Gastrocnemius medialis (tissue), 4 donors: ENCODE results near the gene XDH. TPM values are rescaled to one million over a fixed set of nuclear protein-coding genes. Genes with fewer than 3 reads are reported as not detected.
A peak's percentile ranks its signal among the peaks of the same experiment; 100 is the strongest.

Source experiments
- ATAC-seq, 2 donors: fragments of 150-250 bp; one replicate each; pipeline ENCODE4 v1.9.1; 2016
- DNase-seq, 2 donors: peaks; one replicate each; pipeline ENCODE4 v3.0.0-alpha.2; 2019
- H3K27ac ChIP-seq, 4 donors: fragments of 200-600 bp; sonication (generic); 1 replicate in 1 of 4; 2 replicates in 3 of 4; pipeline ENCODE4 v1.5.1; 2016 to 2018; ENCODE audit warnings: mild to moderate bottlenecking in 2 of 4, moderate library complexity in 1 of 4
- H3K27me3 ChIP-seq, 3 donors: fragments of 200-600 bp; sonication (generic) in 2 of 3; 1 replicate in 1 of 3; 2 replicates in 2 of 3; pipeline versions ENCODE4 v1.5.1 to v1.6.0; 2016 to 2019; ENCODE audit warnings: mild to moderate bottlenecking in 1 of 3, moderate library complexity in 1 of 3
- H3K36me3 ChIP-seq, 2 donors: fragments of 200-600 bp; sonication (generic) in 1 of 2; one replicate each; pipeline ENCODE4 v1.5.1; 2017 to 2018
- H3K4me1 ChIP-seq, 2 donors: fragments of 200-600 bp; sonication (generic) in 1 of 2; one replicate each; pipeline ENCODE4 v1.5.1; 2016 to 2017; ENCODE audit warnings: mild to moderate bottlenecking in 2 of 2
- H3K4me3 ChIP-seq, 4 donors: fragments of 200-600 bp; sonication (generic) in 3 of 4; 1 replicate in 1 of 4; 2 replicates in 3 of 4; pipeline ENCODE4 v1.5.1; 2016 to 2019; ENCODE audit warnings: mild to moderate bottlenecking in 2 of 4
- H3K9me3 ChIP-seq, 3 donors: fragments of 200-600 bp; sonication (generic) in 2 of 3; 1 replicate in 1 of 3; 2 replicates in 2 of 3; pipeline ENCODE4 v1.5.1; 2016 to 2019
- CTCF ChIP-seq, 5 experiments: fragments of 450-650 bp in 3 of 5; fragments of 200-600 bp in 2 of 5; sonication (generic) in 2 of 5; IDR thresholded peaks in 4 of 5; conservative IDR thresholded peaks in 1 of 5; 1 replicate in 4 of 5; 2 replicates in 1 of 5; pipeline ENCODE4 v1.5.1; 2016 to 2019; ENCODE audit warnings: antibody characterized with exemption in 5 of 5, mild to moderate bottlenecking in 3 of 5, moderate library complexity in 3 of 5
- POLR2A ChIP-seq, 2 donors: fragments of 450-650 bp; IDR thresholded peaks; one replicate each; pipeline ENCODE4 v1.6.1; 2017; ENCODE audit warnings: antibody characterized with exemption in 2 of 2, mild to moderate bottlenecking in 2 of 2, moderate library complexity in 2 of 2
- in situ Hi-C, 4 donors: fragments of 200-750 bp; cut with MboI; loops; one replicate each; pipeline versions ENCODE4 v1.15.0 to v1.8.0; 2017; ENCODE audit warnings: low sequenced_read_pairs in 4 of 4
- intact Hi-C: fragments of 100-400 bp; cut with DNase I; formaldehyde crosslinking; loops from one replicate; pipeline ENCODE4 v1.15.1; 2023; ENCODE audit warnings: low total_unique reads
- total RNA-seq, 4 donors: library from RNA; depleted of rRNA; stranded (reverse); fragments of >200 nt; gene quantifications; one replicate each; pipeline versions ENCODE4 v1.1.0 to v1.2.3, GENCODE V29; 2016

The XDH gene
- total RNA-seq, 4 donors from 2014 or later = 0.05 to 0.29 (median 0.07) TPM; not detected in 1

GRCh38 chr2:31419386-31419785 lies 4.8 kb upstream of the XDH start:
- ATAC-seq (no peak), DNase-seq (no peak)
- H3K9me3 ChIP-seq = peaks cover 0 to 9% (median 0%) of the 10 kb centered on the region in 3 donors
- in situ Hi-C loops (no loop called here), intact Hi-C loops (no loop called here)
- H3K27ac ChIP-seq = no peak overlapping the region
- H3K4me3 ChIP-seq = no peak overlapping the region
- no peaks in the 10 kb centered on the region for H3K4me1 ChIP-seq
- no peaks in the 10 kb centered on the region for H3K36me3 ChIP-seq
- TF ChIP-seq CTCF (IDR thresholded peaks at IDR 0.05 in 4 of 5, conservative IDR thresholded peaks at IDR 0.05 in 1 of 5) (no peak), POLR2A (IDR thresholded peaks at IDR 0.05) (no peak)
- no peaks in the 10 kb centered on the region for H3K27me3 ChIP-seq

- intact Hi-C loops = no loop called here
- TF ChIP-seq POLR2A (IDR thresholded peaks at IDR 0.05) (no peak), CTCF (IDR thresholded peaks at IDR 0.05 in 4 of 5, conservative IDR thresholded peaks at IDR 0.05 in 1 of 5) (no peak)
- no peaks in the 10 kb centered on the region for H3K4me1 ChIP-seq
- H3K27me3 ChIP-seq = no peaks in the 10 kb centered on the region
- DNase-seq (no peak), ATAC-seq (no peak)
- H3K9me3 ChIP-seq = peaks cover 0 to 9% (median 0%) of the 10 kb centered on the region in 3 donors
- H3K4me3 ChIP-seq = no peak overlapping the region
- no peak overlapping the region for H3K27ac ChIP-seq
- H3K36me3 ChIP-seq = no peaks in the 10 kb centered on the region
- in situ Hi-C loops = no loop called here
Observed at GRCh38 chr2:31415421-31415820, 879 bp upstream of the XDH start.

- no peak for DNase-seq
- peak in 1 of 5 experiments; percentile 11 for TF ChIP-seq CTCF (IDR thresholded peaks at IDR 0.05 in 4 of 5, conservative IDR thresholded peaks at IDR 0.05 in 1 of 5)
- no peak for TF ChIP-seq POLR2A (IDR thresholded peaks at IDR 0.05)
- Histone ChIP-seq H3K4me3 (no peak overlapping the region), H3K27me3 (no peaks in the 10 kb centered on the region), H3K9me3 (peaks cover 0 to 9% (median 0%) of the 10 kb centered on the region in 3 donors), H3K4me1 (peaks cover 0 to 5% of the 10 kb centered on the region in 2 donors), H3K36me3 (no peaks in the 10 kb centered on the region), H3K27ac (no peak overlapping the region)
- intact Hi-C loops = no loop called here
- no peak for ATAC-seq
- in situ Hi-C loops = no loop called here
Observed at GRCh38 chr2:31413862-31414550, 536 bp downstream of the XDH start.

GRCh38 chr2:31413025-31413424 lies 1.5 kb downstream of the XDH start:
- H3K9me3 ChIP-seq = no peaks in the 10 kb centered on the region
- H3K27me3 ChIP-seq = no peaks in the 10 kb centered on the region
- in situ Hi-C loops = no loop called here
- no peak overlapping the region for H3K4me3 ChIP-seq
- intact Hi-C loops = no loop called here
- H3K27ac ChIP-seq = no peak overlapping the region
- ATAC-seq (no peak), DNase-seq (no peak)
- no peak for TF ChIP-seq CTCF (IDR thresholded peaks at IDR 0.05 in 4 of 5, conservative IDR thresholded peaks at IDR 0.05 in 1 of 5)
- TF ChIP-seq POLR2A (IDR thresholded peaks at IDR 0.05) = no peak
- no peaks in the 10 kb centered on the region for H3K36me3 ChIP-seq
- H3K4me1 ChIP-seq = peaks cover 0 to 5% of the 10 kb centered on the region in 2 donors

- intact Hi-C loops = no loop called here
Observed at GRCh38 chr2:31411771-31412170, 2.8 kb downstream of the XDH start.

More at GRCh38 chr2:31411771-31412170, 2.8 kb downstream of the XDH start:
- Histone ChIP-seq H3K27ac (no peak overlapping the region), H3K4me1 (peaks cover 0 to 5% of the 10 kb centered on the region in 2 donors), H3K9me3 (no peaks in the 10 kb centered on the region), H3K27me3 (no peaks in the 10 kb centered on the region), H3K36me3 (no peaks in the 10 kb centered on the region), H3K4me3 (no peak overlapping the region)
- TF ChIP-seq CTCF (IDR thresholded peaks at IDR 0.05 in 4 of 5, conservative IDR thresholded peaks at IDR 0.05 in 1 of 5) = no peak
- TF ChIP-seq POLR2A (IDR thresholded peaks at IDR 0.05) = no peak
- ATAC-seq (no peak), DNase-seq (no peak)
- in situ Hi-C loops = no loop called here
